SK-N-SH treated with all-trans-retinoic acid at 6 μM for 48 hours (cell line): Measurements from ENCODE around the gene NRARP.

Source experiments
- ATAC-seq: fragments of 200-7000 bp; cut with Tn5 transposase; 3 replicates; pipeline ENCODE4 v1.9.1; 2020; ENCODE audit warnings: mild to moderate bottlenecking, moderate library complexity
- BACH2 ChIP-seq: fragments of 250-450 bp; sonication (Bioruptor Pico); IDR thresholded peaks from 2 replicates; pipeline ENCODE4 v1.9.0; 2021; ENCODE audit warnings: mild to moderate bottlenecking, borderline replicate concordance
- CSDC2 ChIP-seq: fragments of 250-450 bp; sonication (Bioruptor Pico); IDR thresholded peaks from 2 replicates; pipeline ENCODE4 v1.5.0; 2020; ENCODE audit warnings: mild to moderate bottlenecking, moderate library complexity
- GLIS3 ChIP-seq: fragments of 250-450 bp; sonication (Bioruptor Pico); IDR thresholded peaks from 2 replicates; pipeline ENCODE4 v1.5.0; 2020; ENCODE audit warnings: mild to moderate bottlenecking, moderate library complexity
- ISL1 ChIP-seq: fragments of 250-450 bp; sonication (Bioruptor Pico); IDR thresholded peaks from 2 replicates; pipeline ENCODE4 v2.1.2; 2022; ENCODE audit warnings: mild to moderate bottlenecking, moderate library complexity
- OSR1 ChIP-seq: fragments of 250-450 bp; sonication (Bioruptor Pico); IDR thresholded peaks from 2 replicates; pipeline ENCODE4 v1.8.0; 2022; ENCODE audit warnings: moderate library complexity, mild to moderate bottlenecking, inconsistent platforms
- RARB ChIP-seq: fragments of 250-450 bp; sonication (Bioruptor Pico); IDR thresholded peaks from 2 replicates; pipeline ENCODE4 v1.8.0; 2021; ENCODE audit warnings: mild to moderate bottlenecking, moderate library complexity
- SNAI2 ChIP-seq: fragments of 250-450 bp; sonication (Bioruptor Pico); IDR thresholded peaks from 2 replicates; pipeline ENCODE4 v1.5.0; 2020; ENCODE audit warnings: mild to moderate bottlenecking, moderate library complexity
- TCF4 ChIP-seq: fragments of 250-450 bp; sonication (Bioruptor Pico); IDR thresholded peaks from 2 replicates; pipeline ENCODE4 v1.8.0; 2021; ENCODE audit warnings: mild to moderate bottlenecking, moderate library complexity, borderline replicate concordance
- TOX ChIP-seq: fragments of 250-450 bp; sonication (Bioruptor Pico); IDR thresholded peaks from 2 replicates; pipeline ENCODE4 v1.8.0; 2021; ENCODE audit warnings: mild to moderate bottlenecking, moderate library complexity, borderline replicate concordance
- ZC3H10 ChIP-seq: fragments of 250-450 bp; sonication (Bioruptor Pico); IDR thresholded peaks from 2 replicates; pipeline ENCODE4 v1.5.1; 2021; ENCODE audit warnings: mild to moderate bottlenecking, moderate library complexity
- ZFP3 ChIP-seq: fragments of 250-450 bp; sonication (Bioruptor Pico); IDR thresholded peaks from 2 replicates; pipeline ENCODE4 v1.5.0; 2020; ENCODE audit warnings: mild to moderate bottlenecking, moderate library complexity
- ZFP30 ChIP-seq: fragments of 450-650 bp; formaldehyde crosslinking; IDR thresholded peaks from 2 replicates; pipeline ENCODE4 v1.5.0; 2022; ENCODE audit warnings: mild to moderate bottlenecking, moderate library complexity
- ZNF565 ChIP-seq: fragments of 450-650 bp; formaldehyde crosslinking; conservative IDR thresholded peaks from 2 replicates; pipeline ENCODE4 v1.5.0; 2020; ENCODE audit warnings: low read depth, mild to moderate bottlenecking, moderate library complexity
- ZNF70 ChIP-seq: fragments of 450-650 bp; formaldehyde crosslinking; IDR thresholded peaks from 2 replicates; pipeline ENCODE4 v1.5.0; 2020; ENCODE audit warnings: mild to moderate bottlenecking, moderate library complexity
- ZNF8 ChIP-seq: fragments of 450-650 bp; formaldehyde crosslinking; IDR thresholded peaks from 2 replicates; pipeline ENCODE4 v1.5.0; 2020; ENCODE audit warnings: mild to moderate bottlenecking, moderate library complexity
- TF ChIP-seq, protein P1 (sequence below): fragments of 250-450 bp; sonication (Bioruptor Pico); IDR thresholded peaks from 2 replicates; pipeline ENCODE4 v1.8.0; 2020; ENCODE audit warnings: mild to moderate bottlenecking, moderate library complexity, borderline replicate concordance
- TF ChIP-seq, protein P2 (sequence below): fragments of 250-450 bp; sonication (Bioruptor Pico); IDR thresholded peaks from 2 replicates; pipeline ENCODE4 v1.5.1; 2021; ENCODE audit warnings: mild to moderate bottlenecking, moderate library complexity
- TF ChIP-seq, protein P3 (sequence below): fragments of 250-450 bp; sonication (Bioruptor Pico); IDR thresholded peaks from 2 replicates; pipeline ENCODE4 v1.5.0; 2020; ENCODE audit warnings: mild to moderate bottlenecking, moderate library complexity
- TF ChIP-seq, protein P4 (sequence below): fragments of 250-450 bp; sonication (Bioruptor Pico); IDR thresholded peaks from 2 replicates; pipeline ENCODE4 v1.8.0; 2021; ENCODE audit warnings: low read depth, mild to moderate bottlenecking, moderate library complexity, borderline replicate concordance
- TF ChIP-seq, protein P5 (sequence below): fragments of 250-450 bp; sonication (Bioruptor Pico); IDR thresholded peaks from 2 replicates; pipeline ENCODE4 v1.5.1; 2020; ENCODE audit warnings: low read depth, mild to moderate bottlenecking, moderate library complexity

Gene NRARP

DNA sequence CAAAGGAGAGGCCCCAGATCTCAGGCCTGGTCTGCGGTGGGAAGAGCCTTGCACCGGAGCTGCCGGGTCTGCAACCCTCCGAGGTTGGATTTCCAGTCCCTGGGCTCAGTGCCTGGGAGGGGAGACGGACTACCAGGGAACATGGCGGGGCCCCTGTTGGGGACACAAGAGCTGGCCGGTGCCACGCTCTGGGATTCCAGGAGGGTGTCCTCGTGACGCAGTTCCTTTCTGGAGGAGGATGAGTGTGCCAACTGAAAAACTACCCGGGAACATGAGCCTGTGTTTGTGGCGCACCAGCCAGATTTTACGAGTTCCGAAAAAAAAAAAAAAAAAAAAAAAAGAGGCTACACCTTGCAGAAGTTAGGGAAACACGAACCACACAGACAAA is 9.0 kb downstream of the NRARP start:
- ATAC-seq: no peak
- TF ChIP-seq BACH2 (CRISPR knock-in tag) (no peak), TCF4 (no peak), CSDC2 (CRISPR knock-in tag) (no peak), RARB (no peak), OSR1 (CRISPR knock-in tag) (no peak), ZC3H10 (no peak), ISL1 (CRISPR knock-in tag) (no peak), GLIS3 (CRISPR knock-in tag) (no peak), ZNF70 (CRISPR knock-in tag) (no peak), ZFP30 (CRISPR knock-in tag) (no peak)
- TF ChIP-seq, protein P1, sequence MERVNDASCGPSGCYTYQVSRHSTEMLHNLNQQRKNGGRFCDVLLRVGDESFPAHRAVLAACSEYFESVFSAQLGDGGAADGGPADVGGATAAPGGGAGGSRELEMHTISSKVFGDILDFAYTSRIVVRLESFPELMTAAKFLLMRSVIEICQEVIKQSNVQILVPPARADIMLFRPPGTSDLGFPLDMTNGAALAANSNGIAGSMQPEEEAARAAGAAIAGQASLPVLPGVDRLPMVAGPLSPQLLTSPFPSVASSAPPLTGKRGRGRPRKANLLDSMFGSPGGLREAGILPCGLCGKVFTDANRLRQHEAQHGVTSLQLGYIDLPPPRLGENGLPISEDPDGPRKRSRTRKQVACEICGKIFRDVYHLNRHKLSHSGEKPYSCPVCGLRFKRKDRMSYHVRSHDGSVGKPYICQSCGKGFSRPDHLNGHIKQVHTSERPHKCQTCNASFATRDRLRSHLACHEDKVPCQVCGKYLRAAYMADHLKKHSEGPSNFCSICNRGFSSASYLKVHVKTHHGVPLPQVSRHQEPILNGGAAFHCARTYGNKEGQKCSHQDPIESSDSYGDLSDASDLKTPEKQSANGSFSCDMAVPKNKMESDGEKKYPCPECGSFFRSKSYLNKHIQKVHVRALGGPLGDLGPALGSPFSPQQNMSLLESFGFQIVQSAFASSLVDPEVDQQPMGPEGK (CRISPR knock-in tag): no peak
- TF ChIP-seq, protein P2, sequence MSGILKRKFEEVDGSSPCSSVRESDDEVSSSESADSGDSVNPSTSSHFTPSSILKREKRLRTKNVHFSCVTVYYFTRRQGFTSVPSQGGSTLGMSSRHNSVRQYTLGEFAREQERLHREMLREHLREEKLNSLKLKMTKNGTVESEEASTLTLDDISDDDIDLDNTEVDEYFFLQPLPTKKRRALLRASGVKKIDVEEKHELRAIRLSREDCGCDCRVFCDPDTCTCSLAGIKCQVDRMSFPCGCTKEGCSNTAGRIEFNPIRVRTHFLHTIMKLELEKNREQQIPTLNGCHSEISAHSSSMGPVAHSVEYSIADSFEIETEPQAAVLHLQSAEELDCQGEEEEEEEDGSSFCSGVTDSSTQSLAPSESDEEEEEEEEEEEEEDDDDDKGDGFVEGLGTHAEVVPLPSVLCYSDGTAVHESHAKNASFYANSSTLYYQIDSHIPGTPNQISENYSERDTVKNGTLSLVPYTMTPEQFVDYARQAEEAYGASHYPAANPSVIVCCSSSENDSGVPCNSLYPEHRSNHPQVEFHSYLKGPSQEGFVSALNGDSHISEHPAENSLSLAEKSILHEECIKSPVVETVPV (CRISPR knock-in tag): no peak
- TF ChIP-seq, protein P3, sequence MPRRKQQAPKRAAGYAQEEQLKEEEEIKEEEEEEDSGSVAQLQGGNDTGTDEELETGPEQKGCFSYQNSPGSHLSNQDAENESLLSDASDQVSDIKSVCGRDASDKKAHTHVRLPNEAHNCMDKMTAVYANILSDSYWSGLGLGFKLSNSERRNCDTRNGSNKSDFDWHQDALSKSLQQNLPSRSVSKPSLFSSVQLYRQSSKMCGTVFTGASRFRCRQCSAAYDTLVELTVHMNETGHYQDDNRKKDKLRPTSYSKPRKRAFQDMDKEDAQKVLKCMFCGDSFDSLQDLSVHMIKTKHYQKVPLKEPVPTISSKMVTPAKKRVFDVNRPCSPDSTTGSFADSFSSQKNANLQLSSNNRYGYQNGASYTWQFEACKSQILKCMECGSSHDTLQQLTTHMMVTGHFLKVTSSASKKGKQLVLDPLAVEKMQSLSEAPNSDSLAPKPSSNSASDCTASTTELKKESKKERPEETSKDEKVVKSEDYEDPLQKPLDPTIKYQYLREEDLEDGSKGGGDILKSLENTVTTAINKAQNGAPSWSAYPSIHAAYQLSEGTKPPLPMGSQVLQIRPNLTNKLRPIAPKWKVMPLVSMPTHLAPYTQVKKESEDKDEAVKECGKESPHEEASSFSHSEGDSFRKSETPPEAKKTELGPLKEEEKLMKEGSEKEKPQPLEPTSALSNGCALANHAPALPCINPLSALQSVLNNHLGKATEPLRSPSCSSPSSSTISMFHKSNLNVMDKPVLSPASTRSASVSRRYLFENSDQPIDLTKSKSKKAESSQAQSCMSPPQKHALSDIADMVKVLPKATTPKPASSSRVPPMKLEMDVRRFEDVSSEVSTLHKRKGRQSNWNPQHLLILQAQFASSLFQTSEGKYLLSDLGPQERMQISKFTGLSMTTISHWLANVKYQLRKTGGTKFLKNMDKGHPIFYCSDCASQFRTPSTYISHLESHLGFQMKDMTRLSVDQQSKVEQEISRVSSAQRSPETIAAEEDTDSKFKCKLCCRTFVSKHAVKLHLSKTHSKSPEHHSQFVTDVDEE: no peak

DNA sequence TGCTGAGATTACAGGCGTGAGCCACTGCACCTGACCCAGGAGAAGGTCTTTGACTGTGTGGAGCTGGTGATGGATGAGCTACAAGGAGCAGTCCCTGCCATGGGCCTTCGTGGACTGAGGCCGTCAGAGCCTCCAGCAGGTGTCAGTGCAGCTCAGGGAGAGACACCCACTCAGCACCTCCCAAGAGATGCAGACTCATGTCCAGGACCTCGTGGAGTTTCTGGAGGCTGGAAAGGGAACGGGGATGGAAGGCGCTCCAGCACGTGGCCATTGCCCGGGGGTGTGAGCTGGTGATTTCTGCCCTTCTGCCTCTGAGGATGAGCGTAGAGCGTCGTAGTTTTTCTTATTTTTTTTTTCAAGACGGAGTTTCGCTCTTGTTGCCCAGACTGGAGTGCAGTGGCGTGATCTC is 15.1 kb downstream of the NRARP start:
- TF ChIP-seq ZC3H10 (no peak), TOX (no peak), OSR1 (CRISPR knock-in tag) (no peak), ZNF70 (CRISPR knock-in tag) (no peak), ZNF565 (no peak), ZFP30 (CRISPR knock-in tag) (no peak), ZFP3 (CRISPR knock-in tag) (no peak), BACH2 (CRISPR knock-in tag) (no peak), SNAI2 (CRISPR knock-in tag) (no peak), ISL1 (CRISPR knock-in tag) (no peak), ZNF8 (CRISPR knock-in tag) (no peak), TCF4 (no peak), CSDC2 (CRISPR knock-in tag) (no peak)
- TF ChIP-seq, protein P1 (CRISPR knock-in tag): no peak
- TF ChIP-seq, protein P3: no peak
- TF ChIP-seq, protein P4, sequence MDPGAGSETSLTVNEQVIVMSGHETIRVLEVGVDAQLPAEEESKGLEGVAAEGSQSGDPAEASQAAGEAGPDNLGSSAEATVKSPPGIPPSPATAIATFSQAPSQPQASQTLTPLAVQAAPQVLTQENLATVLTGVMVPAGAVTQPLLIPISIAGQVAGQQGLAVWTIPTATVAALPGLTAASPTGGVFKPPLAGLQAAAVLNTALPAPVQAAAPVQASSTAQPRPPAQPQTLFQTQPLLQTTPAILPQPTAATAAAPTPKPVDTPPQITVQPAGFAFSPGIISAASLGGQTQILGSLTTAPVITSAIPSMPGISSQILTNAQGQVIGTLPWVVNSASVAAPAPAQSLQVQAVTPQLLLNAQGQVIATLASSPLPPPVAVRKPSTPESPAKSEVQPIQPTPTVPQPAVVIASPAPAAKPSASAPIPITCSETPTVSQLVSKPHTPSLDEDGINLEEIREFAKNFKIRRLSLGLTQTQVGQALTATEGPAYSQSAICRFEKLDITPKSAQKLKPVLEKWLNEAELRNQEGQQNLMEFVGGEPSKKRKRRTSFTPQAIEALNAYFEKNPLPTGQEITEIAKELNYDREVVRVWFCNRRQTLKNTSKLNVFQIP (CRISPR knock-in tag): no peak
- TF ChIP-seq, protein P5, sequence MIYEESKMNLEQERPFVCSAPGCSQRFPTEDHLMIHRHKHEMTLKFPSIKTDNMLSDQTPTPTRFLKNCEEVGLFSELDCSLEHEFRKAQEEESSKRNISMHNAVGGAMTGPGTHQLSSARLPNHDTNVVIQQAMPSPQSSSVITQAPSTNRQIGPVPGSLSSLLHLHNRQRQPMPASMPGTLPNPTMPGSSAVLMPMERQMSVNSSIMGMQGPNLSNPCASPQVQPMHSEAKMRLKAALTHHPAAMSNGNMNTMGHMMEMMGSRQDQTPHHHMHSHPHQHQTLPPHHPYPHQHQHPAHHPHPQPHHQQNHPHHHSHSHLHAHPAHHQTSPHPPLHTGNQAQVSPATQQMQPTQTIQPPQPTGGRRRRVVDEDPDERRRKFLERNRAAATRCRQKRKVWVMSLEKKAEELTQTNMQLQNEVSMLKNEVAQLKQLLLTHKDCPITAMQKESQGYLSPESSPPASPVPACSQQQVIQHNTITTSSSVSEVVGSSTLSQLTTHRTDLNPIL (CRISPR knock-in tag): no peak
- TF ChIP-seq, protein P2 (CRISPR knock-in tag): no peak
- TF ChIP-seq, all 23 proteins: peak for 0
- ATAC-seq: peak; percentile 98
